HL-60 (cell line): Measurements from ENCODE around the gene PBX3.

Experiments
- DNase-seq, 2 experiments: peaks; one replicate each; pipeline ENCODE4 v3.0.0-alpha.2; 2010 to 2020; ENCODE audit warnings: low read depth in 1 of 2, low spot score in 1 of 2
- H3K27ac ChIP-seq: fragments of 250-450 bp; sonication (Bioruptor Pico); replicated peaks from 2 replicates; pipeline ENCODE4 v1.5.1; 2020; ENCODE audit warnings: mild to moderate bottlenecking, moderate library complexity
- H3K27me3 ChIP-seq: fragments of 250-450 bp; sonication (Bioruptor Pico); 2 replicates; pipeline ENCODE4 v1.5.1; 2021; ENCODE audit warnings: mild to moderate bottlenecking, moderate library complexity; ENCODE audit not compliant: insufficient read depth, poor library complexity, severe bottlenecking
- H3K4me3 ChIP-seq: replicated peaks from 2 replicates; pipeline ENCODE4 v1.5.1; 2011; ENCODE audit warnings: mild to moderate bottlenecking, control low read depth, low read length; ENCODE audit not compliant: insufficient read depth
- GABPA ChIP-seq: IDR thresholded peaks from 2 replicates; pipeline ENCODE4 v1.6.1; 2012; ENCODE audit warnings: low read depth
- POLR2AphosphoS5 ChIP-seq: IDR thresholded peaks from 2 replicates; pipeline ENCODE4 v1.6.1; 2012; ENCODE audit warnings: low read depth
- REST ChIP-seq: IDR thresholded peaks from 2 replicates; pipeline ENCODE4 v1.6.1; 2012; ENCODE audit warnings: low read depth; ENCODE audit not compliant: insufficient replicate concordance
- SPI1 ChIP-seq: IDR thresholded peaks from 2 replicates; pipeline ENCODE4 v1.6.1; 2012; ENCODE audit warnings: low read depth, mild to moderate bottlenecking, borderline replicate concordance
- TF ChIP-seq, protein P1 (sequence below): IDR thresholded peaks from one replicate; pipeline ENCODE4 v1.5.1; 2011; ENCODE audit warnings: low read length, control low read depth, inconsistent platforms; ENCODE audit not compliant: insufficient read depth

PBX3 gene

GRCh38 chr9:125894566-125894965, 147.4 kb downstream of the PBX3 start:
- H3K27ac ChIP-seq, result no peak overlapping the region
- peaks cover 10% of the 10 kb centered on the region for H3K27me3 ChIP-seq
- DNase-seq, result no peak
- no peak overlapping the region for H3K4me3 ChIP-seq
- TF ChIP-seq, protein P1, sequence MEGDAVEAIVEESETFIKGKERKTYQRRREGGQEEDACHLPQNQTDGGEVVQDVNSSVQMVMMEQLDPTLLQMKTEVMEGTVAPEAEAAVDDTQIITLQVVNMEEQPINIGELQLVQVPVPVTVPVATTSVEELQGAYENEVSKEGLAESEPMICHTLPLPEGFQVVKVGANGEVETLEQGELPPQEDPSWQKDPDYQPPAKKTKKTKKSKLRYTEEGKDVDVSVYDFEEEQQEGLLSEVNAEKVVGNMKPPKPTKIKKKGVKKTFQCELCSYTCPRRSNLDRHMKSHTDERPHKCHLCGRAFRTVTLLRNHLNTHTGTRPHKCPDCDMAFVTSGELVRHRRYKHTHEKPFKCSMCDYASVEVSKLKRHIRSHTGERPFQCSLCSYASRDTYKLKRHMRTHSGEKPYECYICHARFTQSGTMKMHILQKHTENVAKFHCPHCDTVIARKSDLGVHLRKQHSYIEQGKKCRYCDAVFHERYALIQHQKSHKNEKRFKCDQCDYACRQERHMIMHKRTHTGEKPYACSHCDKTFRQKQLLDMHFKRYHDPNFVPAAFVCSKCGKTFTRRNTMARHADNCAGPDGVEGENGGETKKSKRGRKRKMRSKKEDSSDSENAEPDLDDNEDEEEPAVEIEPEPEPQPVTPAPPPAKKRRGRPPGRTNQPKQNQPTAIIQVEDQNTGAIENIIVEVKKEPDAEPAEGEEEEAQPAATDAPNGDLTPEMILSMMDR, result no peak
- TF ChIP-seq SPI1 (no peak), REST (no peak), GABPA (no peak)

- Histone ChIP-seq H3K4me3 (no peak overlapping the region), H3K27me3 (no peaks in the 10 kb centered on the region), H3K27ac (no peak overlapping the region)
- TF ChIP-seq POLR2AphosphoS5, result no peak
- TF ChIP-seq SPI1, result no peak
- TF ChIP-seq REST, result no peak
- TF ChIP-seq, protein P1, result no peak
- no peak for TF ChIP-seq GABPA
- no peak for DNase-seq
These were observed 149.2 kb downstream of the PBX3 start for GRCh38 chr9:125896404-125896803.

DNA sequence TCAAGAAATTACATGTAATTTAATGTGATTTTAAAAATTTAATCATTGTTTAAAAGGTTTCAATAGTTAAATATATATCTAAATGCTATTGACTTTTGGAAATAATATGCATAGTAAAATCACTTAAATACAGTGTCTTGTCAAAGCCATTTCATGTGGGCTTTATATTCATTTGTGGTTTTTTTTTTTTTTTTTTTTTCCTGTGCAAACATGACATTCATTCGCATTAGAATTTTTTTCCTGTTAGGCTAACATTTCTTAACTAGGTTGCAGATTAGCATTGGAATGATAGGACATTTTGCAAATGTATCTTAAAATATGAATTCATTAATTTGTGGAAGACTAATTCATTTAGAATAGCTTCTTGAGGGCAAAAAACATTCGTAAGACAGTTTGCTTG, 149.8 kb downstream of the PBX3 start:
- no peaks in the 10 kb centered on the region for H3K27me3 ChIP-seq
- DNase-seq, result no peak
- H3K27ac ChIP-seq, result no peak overlapping the region
- TF ChIP-seq REST (no peak), GABPA (no peak), POLR2AphosphoS5 (no peak), SPI1 (no peak)
- TF ChIP-seq, protein P1, result no peak
- H3K4me3 ChIP-seq, result no peak overlapping the region
